ENCODE measurements around the gene CDK14.

CDK14 gene

GRCh38 chr7:91086200-91086599 lies 490.1 kb downstream of the CDK14 start:
- no peak for DNase-seq (ENCODE audit: low read depth in 2 of 2, low spot score in 1 of 2)

- no peak for DNase-seq (ENCODE audit: low read depth in 2 of 2, low spot score in 1 of 2)
Measured at GRCh38 chr7:91088156-91088555, 492.0 kb downstream of the CDK14 start.

GRCh38 chr7:91088691-91089090 lies 492.6 kb downstream of the CDK14 start:
- no peak for DNase-seq (ENCODE audit: low read depth in 2 of 2, low spot score in 1 of 2)

GRCh38 chr7:91089382-91089963 lies 493.4 kb downstream of the CDK14 start:
- DNase-seq (ENCODE audit: low read depth in 2 of 2, low spot score in 1 of 2), result no peak

- DNase-seq (ENCODE audit: low read depth in 2 of 2, low spot score in 1 of 2), result no peak
Measured at GRCh38 chr7:91090684-91091083, 494.6 kb downstream of the CDK14 start.

GRCh38 chr7:91091631-91092030 lies 495.5 kb downstream of the CDK14 start:
- no peak for DNase-seq (ENCODE audit: low read depth in 2 of 2, low spot score in 1 of 2)

GRCh38 chr7:91093181-91093580 lies 497.1 kb downstream of the CDK14 start:
- no peak for DNase-seq (ENCODE audit: low read depth in 2 of 2, low spot score in 1 of 2)

GRCh38 chr7:91098566-91098965 lies 502.4 kb downstream of the CDK14 start:
- no peak for DNase-seq (ENCODE audit: low read depth in 2 of 2, low spot score in 1 of 2)

GRCh38 chr7:91103363-91103762 lies 507.2 kb downstream of the CDK14 start:
- no peak for DNase-seq (ENCODE audit: low read depth in 2 of 2, low spot score in 1 of 2)

- DNase-seq (ENCODE audit: low read depth in 2 of 2, low spot score in 1 of 2), result no peak
Measured at GRCh38 chr7:91107460-91107859, 511.3 kb downstream of the CDK14 start.

- no peak for DNase-seq (ENCODE audit: low read depth in 2 of 2, low spot score in 1 of 2)
Measured at GRCh38 chr7:91109200-91109599, 513.1 kb downstream of the CDK14 start.

- no peak for DNase-seq (ENCODE audit: low read depth in 2 of 2, low spot score in 1 of 2)
Measured at GRCh38 chr7:91112902-91113341, 516.8 kb downstream of the CDK14 start.

- DNase-seq (ENCODE audit: low read depth in 2 of 2, low spot score in 1 of 2), result no peak
Measured at GRCh38 chr7:91114232-91114631, 518.1 kb downstream of the CDK14 start.

- no peak for DNase-seq (ENCODE audit: low read depth in 2 of 2, low spot score in 1 of 2)
Measured at GRCh38 chr7:91126762-91127161, 530.6 kb downstream of the CDK14 start.

- no peak for DNase-seq (ENCODE audit: low read depth in 2 of 2, low spot score in 1 of 2)
Measured at GRCh38 chr7:91127325-91127724, 531.2 kb downstream of the CDK14 start.

- no peak for DNase-seq (ENCODE audit: low read depth in 2 of 2, low spot score in 1 of 2)
Measured at GRCh38 chr7:91127959-91128358, 531.8 kb downstream of the CDK14 start.

GRCh38 chr7:91128683-91129348 lies 532.7 kb downstream of the CDK14 start:
- DNase-seq (ENCODE audit: low read depth in 2 of 2, low spot score in 1 of 2), result no peak

GRCh38 chr7:91135300-91135699 lies 539.2 kb downstream of the CDK14 start:
- no peak for DNase-seq (ENCODE audit: low read depth in 2 of 2, low spot score in 1 of 2)

- no peak for DNase-seq (ENCODE audit: low read depth in 2 of 2, low spot score in 1 of 2)
Measured at GRCh38 chr7:91135703-91136430, 539.7 kb downstream of the CDK14 start.

GRCh38 chr7:91137153-91137787 lies 541.1 kb downstream of the CDK14 start:
- no peak for DNase-seq (ENCODE audit: low read depth in 2 of 2, low spot score in 1 of 2)

- DNase-seq (ENCODE audit: low read depth in 2 of 2, low spot score in 1 of 2), result no peak
Measured at GRCh38 chr7:91137788-91138368, 541.8 kb downstream of the CDK14 start.

- DNase-seq (ENCODE audit: low read depth in 2 of 2, low spot score in 1 of 2), result no peak
Measured at GRCh38 chr7:91140286-91140685, 544.2 kb downstream of the CDK14 start.
